Epidermal melanocyte (primary cell): ENCODE measurements around the gene CEP112.
"Not testable (repeated sequence)": the region's sequence is repeated elsewhere in the genome, so short reads cannot be mapped to it uniquely, and the experiment has no call there.

Source experiments
- DNase-seq: peaks from one replicate; pipeline ENCODE4 v3.0.0; 2011; ENCODE audit warnings: low spot score; ENCODE audit not compliant: insufficient read length

CEP112 gene

DNA sequence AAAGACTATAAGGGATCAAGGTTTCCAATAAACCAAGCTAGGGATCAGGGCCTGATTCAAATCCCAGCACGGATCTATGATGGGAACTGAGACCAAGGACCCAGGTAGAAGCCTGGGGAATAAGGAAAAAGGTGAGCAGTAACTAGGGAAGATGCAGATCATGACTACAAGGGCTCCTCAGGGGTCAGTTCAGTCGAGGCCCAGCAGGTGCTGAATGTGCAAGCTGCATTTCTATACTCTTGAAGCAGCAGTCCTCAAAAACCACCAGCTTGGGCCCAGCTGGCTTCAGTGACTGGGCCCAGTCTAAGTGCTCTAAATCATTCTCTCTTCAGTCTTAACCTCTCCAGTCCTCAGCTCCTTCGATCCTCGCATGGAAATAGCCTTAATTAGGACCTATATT lies 401.7 kb downstream of the CEP112 start:
- no peak for DNase-seq

- DNase-seq, result no peak
Measured at GRCh38 chr17:65787503-65787902, 404.4 kb downstream of the CEP112 start.

DNA sequence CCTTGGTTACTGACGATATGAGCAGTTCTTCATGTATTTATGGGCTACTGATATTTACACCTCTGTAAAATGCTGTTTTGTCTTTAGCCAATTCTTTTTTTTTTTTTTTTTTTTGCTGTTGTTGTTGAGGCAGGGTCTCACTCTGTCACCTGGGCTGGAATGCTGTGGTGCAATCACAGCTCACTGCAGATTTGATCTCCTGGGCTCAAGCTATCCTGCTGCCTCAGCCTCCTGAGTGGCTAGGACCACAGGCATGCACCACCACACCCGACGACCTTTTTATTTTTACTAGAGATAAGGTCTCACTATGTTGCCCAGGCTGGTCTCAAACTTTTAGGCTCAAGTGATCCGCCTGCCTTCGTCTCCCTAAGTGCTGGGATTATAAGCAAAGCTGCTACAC lies 405.5 kb downstream of the CEP112 start:
- no peak for DNase-seq

GRCh38 chr17:65785109-65785508 lies 406.8 kb downstream of the CEP112 start:
- no peak for DNase-seq

- no peak for DNase-seq
Measured at GRCh38 chr17:65783845-65784334, 408.0 kb downstream of the CEP112 start.

- DNase-seq, result not testable (repeated sequence)
Measured at GRCh38 chr17:65782104-65782706, 409.7 kb downstream of the CEP112 start.

DNA sequence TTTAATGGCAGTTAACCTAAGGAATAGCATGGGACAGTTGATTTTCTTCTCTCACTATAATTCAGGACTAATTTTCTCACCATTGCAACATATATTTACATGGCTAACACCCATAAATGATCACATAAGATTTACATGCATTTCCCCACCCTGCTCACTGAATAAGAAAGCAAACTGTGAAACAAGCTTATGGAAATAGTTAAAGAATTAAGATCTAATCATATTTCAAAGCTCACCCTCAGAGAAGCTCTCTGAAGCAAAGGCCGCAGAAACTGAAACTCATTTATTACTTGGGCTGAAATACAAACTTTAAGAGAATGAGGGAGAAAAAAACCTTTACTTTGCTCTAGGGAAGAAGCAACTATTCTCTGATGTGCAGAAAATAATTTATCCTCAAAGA lies 411.8 kb downstream of the CEP112 start:
- DNase-seq, result no peak

- DNase-seq, result no peak
Measured at GRCh38 chr17:65776890-65777289, 415.0 kb downstream of the CEP112 start.

- DNase-seq, result no peak
Measured at GRCh38 chr17:65774787-65775186, 417.1 kb downstream of the CEP112 start.

DNA sequence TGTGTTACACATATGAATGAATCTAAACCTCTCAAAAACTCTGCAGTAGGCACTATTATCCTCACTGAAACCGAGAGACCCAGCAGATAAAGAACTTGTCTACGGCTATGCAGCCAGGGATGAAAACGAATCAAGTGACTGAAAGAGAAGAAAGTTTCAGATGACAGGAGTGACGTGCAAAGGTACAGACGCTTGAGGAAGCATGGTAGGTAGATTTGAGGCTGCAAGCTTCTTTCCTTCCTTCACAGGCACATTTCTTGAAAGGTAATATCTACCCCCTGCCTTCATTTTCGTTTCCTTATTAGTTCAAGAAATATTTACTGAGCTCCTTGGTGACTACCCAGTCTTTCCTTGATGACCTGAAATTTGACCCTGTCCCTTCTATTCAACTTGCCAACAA lies 418.9 kb downstream of the CEP112 start:
- DNase-seq, result no peak

DNA sequence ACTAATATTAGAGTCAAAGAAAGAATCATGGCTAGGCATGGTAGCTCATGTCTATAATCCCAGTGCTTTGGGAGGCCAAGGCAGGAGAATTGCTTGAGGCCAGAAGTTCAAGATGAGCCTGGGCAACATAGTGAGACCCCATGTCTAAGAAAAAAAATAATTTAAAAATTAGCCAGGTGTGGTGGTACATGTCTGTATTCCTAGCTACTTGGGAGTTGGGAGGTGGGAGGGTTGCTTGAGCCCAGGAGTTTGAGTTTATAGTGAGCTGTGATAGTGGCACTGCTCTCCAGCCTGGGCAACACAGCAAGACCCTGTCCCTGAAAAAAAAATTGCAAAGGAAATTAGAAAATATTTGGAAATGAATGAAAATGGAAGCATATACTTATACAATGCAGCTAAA lies 420.2 kb downstream of the CEP112 start:
- DNase-seq, result no peak

- no peak for DNase-seq
Measured at GRCh38 chr17:65763786-65764185, 428.1 kb downstream of the CEP112 start.

DNA sequence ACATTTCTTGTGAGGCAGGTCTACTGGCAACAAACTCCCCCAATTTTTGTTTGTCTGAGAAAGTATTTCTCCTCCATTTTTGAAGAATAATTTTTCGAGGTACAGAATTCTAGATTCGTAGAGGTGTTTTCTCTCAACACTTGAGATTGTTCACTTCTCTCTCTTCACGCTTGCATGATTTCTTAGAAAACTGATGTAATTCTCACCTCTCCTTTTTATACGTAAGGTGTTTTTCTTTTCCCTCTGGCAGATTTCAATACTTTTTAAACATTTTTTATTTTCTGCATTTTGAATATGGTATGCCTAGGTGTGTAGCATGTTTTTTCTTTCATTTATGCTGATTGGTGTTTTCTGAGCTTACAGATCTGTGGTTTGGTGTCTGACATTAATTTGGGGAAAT lies 429.0 kb downstream of the CEP112 start:
- no peak for DNase-seq

- no peak for DNase-seq
Measured at GRCh38 chr17:65759532-65759931, 432.4 kb downstream of the CEP112 start.

GRCh38 chr17:65756760-65757159 lies 435.2 kb downstream of the CEP112 start:
- no peak for DNase-seq

DNA sequence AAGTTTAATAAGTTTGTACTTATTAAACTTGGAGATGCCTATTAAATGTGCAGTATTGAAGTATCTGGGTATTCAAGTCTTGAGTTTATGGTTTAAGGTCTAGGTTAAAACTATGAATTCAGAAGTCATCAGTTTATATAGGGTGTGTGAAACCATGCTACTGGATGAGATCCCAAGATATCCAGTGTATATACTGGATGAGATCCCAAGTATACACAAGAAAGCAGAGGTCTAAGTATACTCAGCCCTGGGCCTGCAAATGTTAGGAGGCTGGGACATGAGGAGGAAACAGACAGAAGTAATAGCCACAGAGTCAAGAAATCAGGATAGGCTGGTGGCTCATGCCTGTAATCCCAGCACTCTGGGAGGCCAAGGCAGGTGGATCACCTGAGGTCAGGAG lies 436.1 kb downstream of the CEP112 start:
- no peak for DNase-seq

DNA sequence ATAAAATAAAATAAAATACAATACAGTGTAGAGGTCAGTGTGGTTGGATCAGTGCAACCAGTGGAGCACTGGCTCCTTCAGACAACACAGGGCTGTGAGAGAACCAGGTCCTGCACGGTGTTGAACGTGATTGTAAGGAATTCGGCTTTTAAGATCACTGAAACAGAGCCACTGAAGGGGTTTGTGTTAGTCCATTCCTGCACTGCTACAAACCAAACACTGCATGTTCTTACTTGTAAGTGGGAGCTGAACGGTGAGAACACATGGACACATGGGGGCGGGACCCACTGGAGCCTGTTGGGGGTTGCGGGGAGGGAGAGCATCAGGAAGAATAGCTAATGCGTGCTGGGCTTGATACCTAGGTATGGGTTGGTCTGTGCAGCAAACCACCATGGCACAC lies 437.3 kb downstream of the CEP112 start:
- no peak for DNase-seq

GRCh38 chr17:65754081-65754480 lies 437.9 kb downstream of the CEP112 start:
- DNase-seq, result no peak

DNA sequence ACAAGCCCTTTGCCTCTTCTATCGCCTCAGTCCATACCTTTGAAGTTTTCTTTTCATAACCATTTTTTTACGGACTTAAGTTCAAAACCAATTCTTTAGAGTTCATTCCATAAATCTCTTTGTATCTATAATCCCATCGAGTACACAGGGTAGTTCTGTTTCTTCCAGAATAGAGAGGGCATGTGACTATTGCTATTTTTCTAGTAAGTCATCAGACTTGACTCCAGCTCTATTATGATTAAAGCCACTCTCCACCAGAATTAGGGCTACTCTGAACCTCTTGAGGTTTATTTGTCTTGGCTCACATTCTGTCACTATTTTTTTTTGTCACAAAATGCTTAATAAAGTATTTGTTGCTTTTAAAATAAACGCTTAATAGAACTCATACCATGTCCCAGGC lies 438.6 kb downstream of the CEP112 start:
- no peak for DNase-seq

GRCh38 chr17:65751263-65751662 lies 440.7 kb downstream of the CEP112 start:
- DNase-seq, result no peak

- peak; percentile 47 for DNase-seq
Measured at GRCh38 chr17:65750631-65751115, 441.3 kb downstream of the CEP112 start.

GRCh38 chr17:65750166-65750565 lies 441.8 kb downstream of the CEP112 start:
- no peak for DNase-seq

GRCh38 chr17:65749479-65749878 lies 442.5 kb downstream of the CEP112 start:
- no peak for DNase-seq

- DNase-seq, result no peak
Measured at GRCh38 chr17:65745241-65745640, 446.7 kb downstream of the CEP112 start.
